Medulla oblongata (tissue), 1 donor: ENCODE measurements around the gene FNDC3B.

Source experiments
- DNase-seq: peaks from one replicate; pipeline ENCODE4 v3.0.0-alpha.2; 2015; ENCODE audit errors: extremely low spot score

Gene FNDC3B

DNA sequence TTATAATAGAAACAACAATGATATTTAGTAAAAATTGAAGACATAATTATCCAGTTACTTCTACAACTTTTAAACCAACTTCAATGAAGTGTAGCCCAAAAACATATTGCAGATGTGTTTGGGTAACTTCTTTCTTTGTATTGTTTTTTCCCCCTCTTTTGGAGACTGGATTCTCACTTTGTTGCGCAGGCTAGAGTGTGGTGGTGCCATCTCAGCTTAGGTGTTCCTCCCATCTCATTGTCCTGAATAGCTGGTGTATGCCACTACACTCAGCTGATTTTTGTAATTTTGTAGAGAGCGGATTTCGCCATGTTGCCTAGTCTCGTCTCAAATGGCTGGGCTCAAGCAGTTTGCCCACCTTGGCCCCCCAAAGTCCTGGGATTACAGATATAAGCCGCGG lies 148.1 kb downstream of the FNDC3B start:
- DNase-seq, result no peak

DNA sequence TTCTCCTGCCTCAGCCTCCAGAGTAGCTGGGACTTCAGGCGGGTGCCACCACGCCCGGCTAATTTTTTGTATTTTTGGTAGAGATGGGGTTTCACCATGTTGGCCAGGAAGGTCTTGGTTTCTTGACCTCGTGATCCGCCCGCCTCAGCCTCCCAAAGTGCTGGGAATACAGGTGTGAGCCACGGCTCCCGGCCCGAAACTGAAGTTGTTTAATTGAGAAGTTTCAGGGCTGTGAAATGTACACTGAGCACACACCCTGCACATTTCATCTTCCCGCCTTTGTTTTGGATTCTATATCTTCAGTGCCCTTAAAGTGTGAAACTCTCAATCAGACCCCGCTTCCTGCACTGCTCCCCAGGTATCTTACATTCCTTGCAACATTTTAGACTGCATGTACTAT lies 149.1 kb downstream of the FNDC3B start:
- no peak for DNase-seq

GRCh38 chr3:172189213-172189612 lies 149.8 kb downstream of the FNDC3B start:
- no peak for DNase-seq

DNA sequence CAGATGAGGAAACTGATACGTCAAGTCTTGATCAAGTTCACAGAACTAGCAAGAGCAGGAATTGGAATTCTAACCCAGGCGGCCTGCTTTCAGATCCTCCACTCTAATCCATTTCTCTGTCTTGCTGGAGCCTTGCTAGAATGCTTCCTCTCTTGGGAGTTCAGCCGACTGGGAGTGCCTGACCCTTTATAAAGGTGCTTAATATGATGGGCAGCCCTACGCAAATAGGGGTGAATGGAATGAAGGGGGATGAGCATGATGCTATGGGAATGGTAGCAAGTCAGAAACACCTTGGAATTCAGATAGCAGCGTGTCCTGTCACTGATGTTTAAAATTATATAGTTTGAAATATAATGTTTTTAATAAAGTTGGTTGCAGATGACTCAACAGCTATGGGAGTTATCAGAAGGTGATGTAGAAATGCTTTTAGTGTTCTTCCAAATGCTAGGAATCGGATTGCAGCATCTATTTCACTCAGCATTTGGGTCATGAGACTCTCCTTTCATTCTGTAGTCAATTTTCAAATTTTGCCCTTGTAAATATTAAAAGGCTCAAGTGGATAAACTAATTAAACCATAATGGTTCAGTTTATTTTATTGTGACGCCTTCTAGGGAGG lies 150.7 kb downstream of the FNDC3B start:
- no peak for DNase-seq

DNA sequence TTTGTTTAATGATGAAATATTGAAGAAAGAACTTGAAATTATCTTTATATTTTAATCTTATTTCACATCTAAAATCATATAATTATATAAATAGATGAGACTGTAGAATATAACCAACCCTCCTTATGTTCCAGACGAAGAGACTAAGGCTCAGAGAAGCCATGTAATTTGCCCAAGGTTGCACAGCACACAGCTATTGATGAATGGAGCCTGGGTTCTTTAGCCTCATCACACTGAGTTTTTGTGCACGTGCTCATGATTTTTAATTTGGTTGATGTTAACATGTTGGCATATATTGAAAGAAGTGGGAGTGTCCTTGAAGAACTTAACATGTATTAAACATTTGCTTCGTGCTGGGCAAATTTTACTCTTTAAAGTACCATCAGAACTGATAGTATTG lies 151.6 kb downstream of the FNDC3B start:
- DNase-seq, result no peak

DNA sequence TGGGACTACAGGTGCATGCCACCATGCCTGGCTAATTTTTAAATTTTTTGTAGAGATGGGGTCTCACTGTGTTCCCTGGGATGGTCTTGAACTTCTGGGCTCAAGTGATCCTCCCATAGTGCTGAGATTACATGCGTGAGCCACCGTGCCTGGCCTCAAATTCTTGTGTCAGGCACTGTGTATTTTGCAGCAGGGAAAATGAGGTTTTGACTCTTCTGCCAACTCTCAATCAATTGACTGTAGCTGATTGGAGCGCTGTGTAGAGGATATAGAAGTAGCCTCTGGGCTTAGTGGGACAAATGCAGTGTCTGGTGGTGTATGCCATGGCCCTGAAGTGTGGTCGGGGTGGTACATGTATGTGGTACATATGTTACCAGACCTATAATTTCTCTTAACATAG lies 152.3 kb downstream of the FNDC3B start:
- DNase-seq, result no peak

DNA sequence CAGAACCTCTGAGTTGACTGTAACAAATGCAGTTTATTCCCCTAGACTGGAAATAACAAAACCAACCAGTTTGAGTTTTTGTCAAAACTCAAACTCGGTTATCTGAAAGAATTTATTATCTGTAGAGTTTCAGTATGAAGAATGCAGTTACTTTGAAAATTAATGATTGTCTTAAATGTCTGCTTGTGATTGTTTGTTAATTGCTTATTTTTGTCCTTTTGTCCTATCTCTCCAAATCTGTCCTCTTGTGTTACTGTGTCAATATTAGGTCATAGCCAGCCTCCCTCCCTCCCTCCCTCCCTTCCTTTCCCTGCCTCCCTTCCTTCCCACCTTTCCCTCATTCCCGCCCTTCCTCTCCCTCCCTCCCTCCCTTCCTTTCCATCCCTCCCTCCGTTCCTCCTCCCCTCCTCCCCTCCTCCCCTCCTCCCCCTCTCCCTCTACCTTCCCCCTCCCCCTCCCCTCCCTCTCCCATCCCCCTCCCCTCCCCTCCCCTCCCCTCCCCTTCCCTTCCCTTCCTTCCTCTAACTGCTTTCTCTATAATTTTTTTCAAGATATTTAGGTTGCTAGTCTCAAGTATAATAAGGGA lies 153.5 kb downstream of the FNDC3B start:
- DNase-seq, result no peak

GRCh38 chr3:172193436-172193835 lies 154.1 kb downstream of the FNDC3B start:
- DNase-seq, result no peak

- no peak for DNase-seq
Measured at GRCh38 chr3:172194702-172195406, 155.5 kb downstream of the FNDC3B start.

GRCh38 chr3:172195407-172195754 lies 156.0 kb downstream of the FNDC3B start:
- DNase-seq, result no peak

- DNase-seq, result no peak
Measured at GRCh38 chr3:172197344-172197743, 158.0 kb downstream of the FNDC3B start.

DNA sequence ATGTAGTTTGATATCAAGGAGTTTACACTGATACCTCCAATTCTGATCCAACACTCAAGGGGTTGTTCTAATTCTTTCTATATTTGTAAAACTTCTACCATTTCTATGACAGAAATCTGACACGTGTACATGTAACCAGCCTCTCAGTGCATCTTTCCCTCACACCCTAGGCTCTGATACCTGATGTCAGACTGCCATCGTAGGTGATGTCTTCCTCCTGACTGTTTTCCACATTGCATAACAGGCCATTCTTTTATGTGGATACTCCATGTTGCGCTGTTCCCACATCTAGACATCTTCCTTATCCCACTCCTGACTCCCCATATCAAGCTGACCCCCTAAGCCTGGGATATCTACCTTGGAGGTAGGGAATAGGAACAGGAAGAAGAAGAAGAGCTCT lies 159.1 kb downstream of the FNDC3B start:
- no peak for DNase-seq

DNA sequence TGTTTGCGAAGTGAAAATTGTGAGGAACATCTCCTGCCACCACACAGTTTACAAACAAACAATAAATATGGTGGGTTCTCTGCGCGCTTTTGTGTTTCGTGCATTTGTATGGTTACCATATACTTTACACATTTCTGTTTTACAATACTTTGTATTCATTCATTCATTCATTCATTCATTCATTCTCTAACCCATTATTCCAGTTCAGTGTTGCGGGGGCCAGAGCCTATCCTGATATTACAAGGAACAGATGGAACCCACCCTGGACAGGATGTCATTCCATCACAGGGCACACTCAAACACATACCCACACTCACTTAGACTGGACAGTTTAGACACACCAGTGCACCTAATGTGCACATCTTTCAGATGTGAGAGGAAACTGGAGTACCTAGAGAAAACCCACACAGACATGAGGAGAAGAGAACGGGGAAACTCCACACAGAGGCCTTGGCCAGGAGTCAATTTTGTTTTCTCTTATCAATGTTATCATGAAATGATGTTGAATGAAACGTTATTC lies 160.5 kb downstream of the FNDC3B start:
- no peak for DNase-seq

GRCh38 chr3:172201136-172201869 lies 161.9 kb downstream of the FNDC3B start:
- DNase-seq, result peak; percentile 33

DNA sequence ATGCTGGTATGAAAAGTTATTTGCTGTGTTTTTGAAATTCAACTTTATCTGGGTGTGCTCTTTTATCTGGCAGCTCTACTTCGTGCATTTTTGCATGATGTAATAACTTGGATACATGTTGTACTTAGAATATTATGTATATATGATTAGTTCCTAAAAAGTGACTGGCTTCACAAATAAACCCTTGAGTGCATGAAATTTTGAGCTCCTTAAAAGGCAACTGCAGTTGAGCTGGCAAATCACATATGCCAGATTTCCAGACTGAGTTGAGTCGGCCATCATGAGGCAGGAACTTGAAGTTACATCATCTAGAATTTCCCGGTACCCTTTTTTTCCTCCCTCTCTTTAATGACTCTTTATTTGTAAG lies 162.5 kb downstream of the FNDC3B start:
- peak; percentile 31 for DNase-seq

DNA sequence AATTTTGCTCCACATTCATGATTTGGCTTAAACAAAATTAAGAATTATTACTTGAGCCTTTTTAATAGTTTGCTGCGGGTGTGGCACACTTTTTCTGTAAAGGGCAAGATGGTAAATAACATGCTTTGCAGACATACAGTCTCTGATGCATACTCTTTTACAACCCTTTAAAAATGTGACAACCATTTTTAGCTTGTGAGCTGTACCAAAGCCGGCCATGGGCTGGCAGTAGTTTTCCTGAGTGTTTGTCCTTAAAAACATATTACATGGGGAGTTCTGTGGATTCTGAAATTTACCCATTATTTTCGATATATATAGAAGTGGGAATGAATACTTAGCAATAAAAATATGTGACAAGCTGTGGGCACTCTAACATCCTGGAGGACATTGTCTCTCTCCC lies 163.4 kb downstream of the FNDC3B start:
- DNase-seq, result no peak

GRCh38 chr3:172203522-172204258 lies 164.3 kb downstream of the FNDC3B start:
- DNase-seq, result peak; percentile 88

DNA sequence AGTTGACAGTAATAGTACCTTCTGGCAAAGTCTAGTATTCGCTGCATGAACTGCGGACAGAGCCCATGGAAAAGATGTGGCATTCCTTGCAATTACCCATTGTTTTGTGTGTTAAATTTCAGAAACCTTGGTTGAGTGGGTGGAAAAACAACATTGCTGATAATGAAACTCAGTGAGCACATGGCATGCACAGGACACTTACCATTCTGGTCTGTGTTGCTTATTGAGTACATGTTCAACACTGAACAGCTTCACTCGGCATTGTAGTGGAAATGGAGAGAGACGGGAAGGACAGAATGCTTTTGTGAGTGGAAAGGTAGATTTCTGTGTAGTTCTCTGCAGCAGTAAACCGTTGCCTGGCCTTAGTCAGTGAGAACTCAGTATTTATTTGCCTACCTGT lies 165.3 kb downstream of the FNDC3B start:
- DNase-seq, result no peak

GRCh38 chr3:172208586-172209332 lies 169.4 kb downstream of the FNDC3B start:
- no peak for DNase-seq

GRCh38 chr3:172209333-172210321 lies 170.2 kb downstream of the FNDC3B start:
- DNase-seq, result peak; percentile 21
